K562 (cell line): ENCODE data around the gene KNDC1. TPM values are rescaled to one million over a fixed set of nuclear protein-coding genes. Genes with fewer than 3 reads are reported as not detected.

ENCODE experiments used
- ATAC-seq: fragments of 200-7000 bp; cut with Tn5 transposase; 3 replicates; pipeline ENCODE4 v1.9.1; 2020; ENCODE audit warnings: moderate library complexity
- BruUV-seq: library from RNA; stranded (reverse); fragments of 400-500 nt; replicated peaks from 2 replicates; lab custom pipeline; 2021; lab: Mats Ljungman, UMichigan
- CTCF ChIA-PET: fragments of 300-600 bp; formaldehyde crosslinking; extraction: SDS; loops from one replicate; lab custom pipeline; 2021; ENCODE audit warnings: low intra/inter-chr PET ratio; lab: Yijun Ruan, JAX
- POLR2A ChIA-PET: fragments of 300-600, 350-650 bp; sonication (Branson Sonifier 250); formaldehyde crosslinking; extraction: SDS; loops from one replicate; lab custom pipeline; 2021; ENCODE audit warnings: antibody characterized with exemption, inconsistent platforms; lab: Yijun Ruan, JAX
- DNase-seq, 4 experiments: peaks; one replicate each; pipeline versions ENCODE4 v3.0.0 to v3.0.0-alpha.2; 2011 to 2018; ENCODE audit warnings: low spot score in 3 of 4, mixed read lengths in 3 of 4; ENCODE audit errors: extremely low read depth in 1 of 4
- FAIRE-seq: peaks from 2 replicates; lab custom pipeline; 2011; peaks lifted over from hg19 to GRCh38; lab: Jason Lieb, UNC
- H2AFZ ChIP-seq: 2 replicates; pipeline ENCODE4 v1.6.0; 2011; ENCODE audit warnings: low read depth, low read length, control low read depth, inconsistent platforms
- H3K27ac ChIP-seq: fragments of 200-600 bp; 3 replicates; pipeline ENCODE4 v1.8.0; 2011; ENCODE audit warnings: low read depth, mild to moderate bottlenecking, control low read depth, inconsistent platforms, low read length, moderate library complexity, mixed read lengths; ENCODE audit errors: extremely low read depth
- H3K27me3 ChIP-seq, 2 experiments: fragments of 300-600 bp in 1 of 2; 2 replicates in 1 of 2; 3 replicates in 1 of 2; pipeline versions ENCODE4 v1.6.0 to v1.8.0; 2011; ENCODE audit warnings: inconsistent platforms in 2 of 2, low read length in 2 of 2, mild to moderate bottlenecking in 1 of 2, mixed read lengths in 1 of 2, moderate library complexity in 1 of 2; ENCODE audit not compliant: control insufficient read depth in 2 of 2, insufficient read depth in 2 of 2
- H3K36me3 ChIP-seq: fragments of 300-600 bp; 3 replicates; pipeline ENCODE4 v1.8.0; 2011; ENCODE audit warnings: mild to moderate bottlenecking, low read length, inconsistent platforms; ENCODE audit not compliant: control insufficient read depth, insufficient read depth
- H3K4me1 ChIP-seq, 2 experiments: fragments of 200-600 bp in 1 of 2; replicated peaks in 1 of 2; 2 replicates in 1 of 2; 3 replicates in 1 of 2; pipeline versions ENCODE4 v1.5.1 to v1.8.0; 2011; ENCODE audit warnings: inconsistent platforms in 2 of 2, low read length in 2 of 2, mild to moderate bottlenecking in 1 of 2, mixed read lengths in 1 of 2, moderate library complexity in 1 of 2; ENCODE audit not compliant: control insufficient read depth in 2 of 2, insufficient read depth in 2 of 2
- H3K4me2 ChIP-seq: 2 replicates; pipeline ENCODE4 v1.6.1; 2011; ENCODE audit warnings: low read length, control low read depth, inconsistent platforms, mixed read lengths; ENCODE audit not compliant: insufficient read depth
- H3K4me3 ChIP-seq: fragments of 200-600 bp; sonication (generic), shearing (Covaris generic); 2 replicates; pipeline ENCODE4 v1.5.1; 2016; ENCODE audit warnings: control low read depth, inconsistent platforms
- H3K79me2 ChIP-seq: fragments of 200-600 bp; 3 replicates; pipeline ENCODE4 v1.8.0; 2011; ENCODE audit warnings: low read length, inconsistent platforms; ENCODE audit not compliant: control insufficient read depth, insufficient read depth
- H3K9ac ChIP-seq, 2 experiments: 2 replicates each; pipeline versions ENCODE4 v1.6.0 to v1.6.1; 2011; ENCODE audit warnings: low read depth in 2 of 2, low read length in 2 of 2, control low read depth in 1 of 2, inconsistent platforms in 1 of 2, mild to moderate bottlenecking in 1 of 2, mixed read lengths in 1 of 2; ENCODE audit not compliant: insufficient read depth in 1 of 2
- H3K9me1 ChIP-seq: one replicate; pipeline ENCODE4 v1.6.0; 2011; ENCODE audit warnings: inconsistent platforms, mild to moderate bottlenecking, low read length, moderate library complexity; ENCODE audit not compliant: control insufficient read depth, insufficient read depth
- H3K9me3 ChIP-seq: replicated peaks from 2 replicates; pipeline ENCODE4 v1.5.1; 2011; ENCODE audit warnings: low read depth, low read length, inconsistent platforms; ENCODE audit not compliant: control insufficient read depth, insufficient read depth
- H4K20me1 ChIP-seq: replicated peaks from 2 replicates; pipeline ENCODE4 v1.6.1; 2011; ENCODE audit warnings: low read length, inconsistent platforms, mixed read lengths; ENCODE audit not compliant: control insufficient read depth, insufficient read depth
- BRF2 ChIP-seq: IDR thresholded peaks from 3 replicates; pipeline ENCODE4 v1.6.1; 2011; ENCODE audit warnings: borderline replicate concordance, mild to moderate bottlenecking; ENCODE audit not compliant: insufficient read length, insufficient read depth
- MTA1 ChIP-seq: fragments of 450-650 bp; IDR thresholded peaks from 2 replicates; pipeline ENCODE4 v1.6.1; 2017; ENCODE audit warnings: borderline replicate concordance
- NFXL1 ChIP-seq: fragments of 450-650 bp; formaldehyde crosslinking; IDR thresholded peaks from 2 replicates; pipeline ENCODE4 v1.4.0; 2021; ENCODE audit warnings: mild to moderate bottlenecking
- SMAD4 ChIP-seq: fragments of 250-450 bp; sonication (Bioruptor Pico); conservative IDR thresholded peaks from 2 replicates; pipeline ENCODE4 v1.8.0; 2021; ENCODE audit warnings: inconsistent platforms, mild to moderate bottlenecking, moderate library complexity
- SRSF1 ChIP-seq: fragments of 200-400 bp; formaldehyde crosslinking; IDR thresholded peaks from 2 replicates; pipeline ENCODE4 v1.6.1; 2017; ENCODE audit warnings: mild to moderate bottlenecking, low read depth, low read length, moderate library complexity
- THRAP3 ChIP-seq: fragments of 450-650 bp; IDR thresholded peaks from 2 replicates; pipeline ENCODE4 v1.6.1; 2016; ENCODE audit warnings: mild to moderate bottlenecking, inconsistent platforms, borderline replicate concordance
- USF2 ChIP-seq: sonication (generic); formaldehyde crosslinking; IDR thresholded peaks from 2 replicates; pipeline ENCODE4 v1.5.0; 2020; ENCODE audit warnings: missing genetic modification reagents
- ZC3H4 ChIP-seq: sonication (generic); formaldehyde crosslinking; IDR thresholded peaks from 2 replicates; pipeline ENCODE4 v1.9.0; 2021; ENCODE audit warnings: missing genetic modification reagents, borderline replicate concordance
- ZKSCAN3 ChIP-seq: fragments of 250-450 bp; sonication (Bioruptor Pico); IDR thresholded peaks from 2 replicates; pipeline ENCODE4 v1.4.0; 2020
- ZNF766 ChIP-seq: fragments of 200-800 bp; sonication (Bioruptor generic); conservative IDR thresholded peaks from 2 replicates; pipeline ENCODE4 v1.6.1; 2016; ENCODE audit warnings: missing genetic modification characterization, missing compliant biosample characterization
- WGBS: fragments of 100-300 bp; shearing (Covaris generic); methylation state at CpG from one replicate; pipeline ENCODE4 v1.1.6; 2016; ENCODE audit warnings: low coverage, mixed read lengths; ENCODE audit not compliant: insufficient coverage; ENCODE audit errors: missing lambda C conversion rate; 5-methylcytosine and 5-hydroxymethylcytosine counted together
- in situ Hi-C: fragments of 300-500 bp; cut with MboI; formaldehyde crosslinking; loops from 4 replicates; pipeline ENCODE4 v1.15.0; 2018; ENCODE audit warnings: inconsistent platforms, mixed read lengths
- intact Hi-C: fragments of 100-400 bp; cut with micrococcal nuclease; formaldehyde crosslinking; loops from 2 replicates; pipeline ENCODE4 v1.14.2; 2022
- polyA plus RNA-seq, 8 experiments: library from polyadenylated mRNA; depleted of rRNA in 4 of 8; stranded (reverse) in 5 of 8; unstranded in 3 of 8; fragments of >200 nt; fragmentation: Nextera tagmentation in 2 of 8; fragmentation: Illumina TruSeq in 1 of 8; extraction: Ambion mirVana in 2 of 8; extraction: Trizol in 1 of 8; gene quantifications; 2 replicates each; pipeline versions ENCODE4 v1.2.1 to v1.2.3, GENCODE V29; 2011 to 2014; ENCODE audit warnings: inconsistent platforms in 1 of 8, missing spikeins in 1 of 8
- total RNA-seq, 7 experiments: library from RNA; depleted of rRNA in 6 of 7; stranded (reverse); fragments of >200 nt in 6 of 7; fragmentation: Illumina TruSeq in 2 of 7; extraction: Trizol in 2 of 7; gene quantifications; 2 replicates each; pipeline versions ENCODE4 v1.2.1 to v1.2.3, GENCODE V29; 2011 to 2021; ENCODE audit warnings: low replicate concordance in 1 of 7

Gene KNDC1
- total and polyA plus RNA-seq, 9 of the 15 experiments (the other 6 are each of a cell fraction or from before 2014, with no cell fraction given) = 0.07 to 0.26 (median 0.11) TPM; not detected in 6

DNA sequence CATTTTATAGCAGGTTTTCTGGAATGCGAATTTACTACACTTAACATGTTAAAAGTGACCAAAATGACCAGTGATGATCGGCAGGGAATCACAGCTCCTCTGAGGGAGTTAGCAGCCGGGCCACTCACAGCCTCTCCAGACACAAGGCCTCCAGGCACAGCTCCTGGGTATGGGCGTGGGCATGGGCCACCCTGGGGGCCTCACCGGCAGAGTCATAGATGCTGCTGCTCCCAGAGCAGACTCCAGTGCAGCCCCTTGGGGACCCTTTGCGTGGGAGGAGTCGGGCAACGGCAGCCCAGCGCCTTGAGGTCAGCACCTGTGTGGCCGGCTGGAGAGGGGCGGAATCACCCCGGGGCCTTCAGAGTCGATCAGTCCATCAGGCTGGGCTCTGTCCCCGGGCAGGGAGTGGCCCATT lies 8.6 kb downstream of the KNDC1 start:
- Histone ChIP-seq H3K79me2 (no peaks in the 10 kb centered on the region), H3K9me3 (no peaks in the 10 kb centered on the region), H3K27me3 (peaks cover 3 to 60% of the 10 kb centered on the region in 2 experiments; a peak in 2 of 5 replicates), H3K27ac (no peak overlapping the region), H3K36me3 (no peaks in the 10 kb centered on the region), H3K4me2 (no peak overlapping the region), H3K9ac (no peak overlapping the region), H3K9me1 (no peaks in the 10 kb centered on the region), H3K4me1 (peaks cover 0 to 27% of the 10 kb centered on the region in 2 experiments; a peak in 2 of 5 replicates), H4K20me1 (no peaks in the 10 kb centered on the region), H2AFZ (no peak overlapping the region), H3K4me3 (no peak overlapping the region)
- intact Hi-C loops = no loop called here
- POLR2A ChIA-PET = interaction anchor here (0.9 kb wide), 1 partner anchor 63 kb away, joined by 3 read pairs; no protein-coding TSS in a partner anchor
- no TSS peak for BruUV-seq
- no peak for FAIRE-seq
- CTCF ChIA-PET = no interaction called here
- 4% methylated on average over 12 of the region's 14 CpGs for WGBS
- no peak for DNase-seq
- in situ Hi-C loops = no loop called here
- TF ChIP-seq BRF2 (no peak), ZKSCAN3 (CRISPR knock-in tag) (no peak), USF2 (no peak), ZC3H4 (CRISPR knock-in tag) (no peak), ZNF766 (no peak), SRSF1 (no peak), THRAP3 (no peak), NFXL1 (no peak), MTA1 (no peak), SMAD4 (CRISPR knock-in tag) (no peak)
- TF ChIP-seq, all 486 proteins: peak for 0
- no peak for ATAC-seq
